NCI-H2171 treated with DMSO at 0.1 percent for 48 hours (cell line): ENCODE results near the gene OTULIN.

Experiments used
- DNase-seq: peaks from one replicate; lab custom pipeline; 2025; lab: John Stamatoyannopoulos, UW

The OTULIN gene

GRCh38 chr5:14698495-14698894 lies 34.0 kb downstream of the OTULIN start:
- DNase-seq = no peak

GRCh38 chr5:14699159-14699558 lies 34.6 kb downstream of the OTULIN start:
- DNase-seq = no peak

- peak; percentile 16 for DNase-seq
Measured at GRCh38 chr5:14699807-14700400, 35.4 kb downstream of the OTULIN start.

- no peak for DNase-seq
Measured at GRCh38 chr5:14700478-14701436, 36.2 kb downstream of the OTULIN start.

GRCh38 chr5:14701556-14701955 lies 37.0 kb downstream of the OTULIN start:
- DNase-seq = no peak

- DNase-seq = no peak
Measured at GRCh38 chr5:14702238-14702839, 37.8 kb downstream of the OTULIN start.

- DNase-seq = no peak
Measured at GRCh38 chr5:14705556-14705955, 41.0 kb downstream of the OTULIN start.

- DNase-seq = no peak
Measured at GRCh38 chr5:14706615-14707021, 42.1 kb downstream of the OTULIN start.

GRCh38 chr5:14707811-14708390 lies 43.4 kb downstream of the OTULIN start:
- no peak for DNase-seq

- no peak for DNase-seq
Measured at GRCh38 chr5:14708551-14708950, 44.0 kb downstream of the OTULIN start.

- DNase-seq = no peak
Measured at GRCh38 chr5:14710313-14710994, 45.9 kb downstream of the OTULIN start.

GRCh38 chr5:14712131-14712530 lies 47.6 kb downstream of the OTULIN start:
- DNase-seq = no peak

GRCh38 chr5:14712666-14713065 lies 48.1 kb downstream of the OTULIN start:
- no peak for DNase-seq

- DNase-seq = no peak
Measured at GRCh38 chr5:14713476-14714390, 49.2 kb downstream of the OTULIN start.

GRCh38 chr5:14714706-14715105 lies 50.2 kb downstream of the OTULIN start:
- peak; percentile 23 for DNase-seq

- no peak for DNase-seq
Measured at GRCh38 chr5:14715481-14715880, 51.0 kb downstream of the OTULIN start.

- no peak for DNase-seq
Measured at GRCh38 chr5:14716755-14717752, 52.5 kb downstream of the OTULIN start.

GRCh38 chr5:14718778-14719177 lies 54.3 kb downstream of the OTULIN start:
- DNase-seq = no peak

GRCh38 chr5:14720236-14720923 lies 55.9 kb downstream of the OTULIN start:
- no peak for DNase-seq
